H4 (cell line): ENCODE results near the gene PTPN23. TPM values are rescaled to one million over a fixed set of nuclear protein-coding genes. Genes with fewer than 3 reads are reported as not detected.

ENCODE experiments used
- DNase-seq: peaks from one replicate; pipeline ENCODE4 v3.0.0-alpha.2; 2015; ENCODE audit warnings: low spot score
- total RNA-seq: library from RNA; depleted of rRNA; stranded (reverse); fragments of >200 nt; shearing (Covaris generic); gene quantifications from 2 replicates; pipeline ENCODE4 v1.2.3, GENCODE V29; 2014

PTPN23 gene
- total RNA-seq, 1 experiment from 2014 or later: 3.8 TPM

GRCh38 chr3:47405820-47406761, 25.3 kb downstream of the PTPN23 start:
- no peak for DNase-seq

- DNase-seq: no peak
Observed at GRCh38 chr3:47406762-47407149, 25.9 kb downstream of the PTPN23 start.

- no peak for DNase-seq
Observed at GRCh38 chr3:47407237-47407636, 26.4 kb downstream of the PTPN23 start.

GRCh38 chr3:47407896-47408838, 27.3 kb downstream of the PTPN23 start:
- DNase-seq: no peak

- DNase-seq: no peak
Observed at GRCh38 chr3:47408839-47409229, 28.0 kb downstream of the PTPN23 start.

GRCh38 chr3:47409284-47409683, 28.5 kb downstream of the PTPN23 start:
- no peak for DNase-seq

- DNase-seq: no peak
Observed at GRCh38 chr3:47409688-47410416, 29.0 kb downstream of the PTPN23 start.

GRCh38 chr3:47410417-47410720, 29.5 kb downstream of the PTPN23 start:
- no peak for DNase-seq

- no peak for DNase-seq
Observed at GRCh38 chr3:47410801-47411646, 30.2 kb downstream of the PTPN23 start.

GRCh38 chr3:47411696-47412452, 31.1 kb downstream of the PTPN23 start:
- DNase-seq: no peak

- DNase-seq: no peak
Observed at GRCh38 chr3:47412453-47412756, 31.6 kb downstream of the PTPN23 start.

- no peak for DNase-seq
Observed at GRCh38 chr3:47412842-47413520, 32.2 kb downstream of the PTPN23 start.

GRCh38 chr3:47413751-47414150, 32.9 kb downstream of the PTPN23 start:
- no peak for DNase-seq

GRCh38 chr3:47414161-47414564, 33.3 kb downstream of the PTPN23 start:
- DNase-seq: no peak

GRCh38 chr3:47414666-47415587, 34.1 kb downstream of the PTPN23 start:
- DNase-seq: no peak

GRCh38 chr3:47416041-47416440, 35.2 kb downstream of the PTPN23 start:
- DNase-seq: no peak

- DNase-seq: no peak
Observed at GRCh38 chr3:47418167-47419082, 37.6 kb downstream of the PTPN23 start.
